Central memory CD8-positive, alpha-beta T cell (primary cell): ENCODE measurements around the gene UCK2.
A peak's percentile ranks its signal among the peaks of the same experiment; 100 is the strongest.

Experiments used
- ATAC-seq: fragments of 150-1000 bp; cut with Tn5 transposase; replicated peaks from 2 replicates; pipeline ENCODE4 v1.10.0; 2022; ENCODE audit warnings: mild to moderate bottlenecking, moderate FRiP score, moderate number of reproducible peaks; ENCODE audit not compliant: poor library complexity, severe bottlenecking; ENCODE audit errors: extremely low read depth
- DNase-seq, 2 donors: peaks; one replicate each; pipeline ENCODE4 v3.0.0; 2021; ENCODE audit warnings: low spot score in 2 of 2
- H3K27ac Mint-ChIP-seq: one replicate; pipeline ENCODE4 v1.8.0; 2022; ENCODE audit warnings: low read depth, mild to moderate bottlenecking, moderate library complexity, mixed read lengths
- H3K27me3 Mint-ChIP-seq: one replicate; pipeline ENCODE4 v1.8.0; 2022; ENCODE audit warnings: mixed read lengths
- H3K36me3 Mint-ChIP-seq: one replicate; pipeline ENCODE4 v1.8.0; 2022; ENCODE audit warnings: mild to moderate bottlenecking, moderate library complexity, mixed read lengths; ENCODE audit not compliant: insufficient read depth
- H3K4me1 Mint-ChIP-seq: one replicate; pipeline ENCODE4 v1.8.0; 2022; ENCODE audit warnings: mixed read lengths
- H3K4me3 Mint-ChIP-seq: one replicate; pipeline ENCODE4 v1.8.0; 2022; ENCODE audit warnings: mild to moderate bottlenecking, moderate library complexity, mixed read lengths
- H3K9me3 Mint-ChIP-seq: one replicate; pipeline ENCODE4 v1.8.0; 2022; ENCODE audit warnings: mixed read lengths

UCK2 gene

GRCh38 chr1:165904948-165905347 lies 77.5 kb downstream of the UCK2 start:
- Mint-ChIP-seq H3K27me3 (no peaks in the 10 kb centered on the region), H3K9me3 (no peaks in the 10 kb centered on the region), H3K4me1 (peaks cover 3% of the 10 kb centered on the region), H3K27ac (no peak overlapping the region), H3K4me3 (no peak overlapping the region), H3K36me3 (peaks cover 14% of the 10 kb centered on the region)
- ATAC-seq (no peak), DNase-seq (no peak)

- no peak overlapping the region for H3K4me3 Mint-ChIP-seq
- DNase-seq (no peak), ATAC-seq (no peak)
- H3K27me3 Mint-ChIP-seq: no peaks in the 10 kb centered on the region
- H3K36me3 Mint-ChIP-seq: peaks cover 15% of the 10 kb centered on the region
- H3K4me1 Mint-ChIP-seq: no peaks in the 10 kb centered on the region
- H3K9me3 Mint-ChIP-seq: no peaks in the 10 kb centered on the region
- H3K27ac Mint-ChIP-seq: no peak overlapping the region
Measured at GRCh38 chr1:165905853-165906252, 78.4 kb downstream of the UCK2 start.

GRCh38 chr1:165907256-165907857 lies 79.9 kb downstream of the UCK2 start:
- H3K27me3 Mint-ChIP-seq: no peaks in the 10 kb centered on the region
- DNase-seq (no peak), ATAC-seq (no peak)
- no peaks in the 10 kb centered on the region for H3K4me1 Mint-ChIP-seq
- H3K27ac Mint-ChIP-seq: no peak overlapping the region
- peaks cover 16% of the 10 kb centered on the region for H3K36me3 Mint-ChIP-seq
- no peak overlapping the region for H3K4me3 Mint-ChIP-seq
- H3K9me3 Mint-ChIP-seq: no peaks in the 10 kb centered on the region

DNA sequence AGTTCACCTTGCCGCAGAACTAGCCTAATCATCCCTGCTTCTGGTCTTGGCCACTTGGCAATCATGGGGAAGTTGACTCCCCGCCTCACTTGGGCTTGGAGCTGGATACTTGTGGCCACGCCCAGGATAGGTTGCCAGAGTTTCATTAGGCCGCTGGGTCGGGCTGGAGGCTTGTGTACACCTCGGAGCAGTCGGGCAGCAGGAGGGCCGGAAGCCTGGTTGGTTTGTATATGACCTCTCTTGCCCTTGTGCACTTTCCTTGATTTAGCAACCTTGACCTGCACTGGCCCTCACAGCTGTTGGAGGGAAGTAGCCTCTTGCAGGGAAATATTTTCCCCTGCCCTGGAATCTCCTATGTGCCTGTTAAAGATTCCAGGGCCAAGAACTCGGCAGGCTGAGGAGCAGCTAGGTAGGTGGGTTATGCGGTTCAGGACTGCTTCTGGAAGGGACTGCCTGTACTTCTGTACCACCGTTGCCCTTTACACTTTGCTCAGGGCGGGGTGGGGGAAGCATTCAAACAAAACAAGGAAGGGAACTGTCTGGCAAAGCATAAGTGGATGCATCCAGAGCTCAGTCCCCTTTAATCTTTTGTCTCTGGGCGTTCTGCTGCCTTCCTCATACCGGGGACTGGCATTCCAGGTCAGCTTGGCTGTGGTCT lies 83.5 kb downstream of the UCK2 start:
- H3K27me3 Mint-ChIP-seq: no peaks in the 10 kb centered on the region
- ATAC-seq: no peak
- no peak overlapping the region for H3K4me3 Mint-ChIP-seq

DNA sequence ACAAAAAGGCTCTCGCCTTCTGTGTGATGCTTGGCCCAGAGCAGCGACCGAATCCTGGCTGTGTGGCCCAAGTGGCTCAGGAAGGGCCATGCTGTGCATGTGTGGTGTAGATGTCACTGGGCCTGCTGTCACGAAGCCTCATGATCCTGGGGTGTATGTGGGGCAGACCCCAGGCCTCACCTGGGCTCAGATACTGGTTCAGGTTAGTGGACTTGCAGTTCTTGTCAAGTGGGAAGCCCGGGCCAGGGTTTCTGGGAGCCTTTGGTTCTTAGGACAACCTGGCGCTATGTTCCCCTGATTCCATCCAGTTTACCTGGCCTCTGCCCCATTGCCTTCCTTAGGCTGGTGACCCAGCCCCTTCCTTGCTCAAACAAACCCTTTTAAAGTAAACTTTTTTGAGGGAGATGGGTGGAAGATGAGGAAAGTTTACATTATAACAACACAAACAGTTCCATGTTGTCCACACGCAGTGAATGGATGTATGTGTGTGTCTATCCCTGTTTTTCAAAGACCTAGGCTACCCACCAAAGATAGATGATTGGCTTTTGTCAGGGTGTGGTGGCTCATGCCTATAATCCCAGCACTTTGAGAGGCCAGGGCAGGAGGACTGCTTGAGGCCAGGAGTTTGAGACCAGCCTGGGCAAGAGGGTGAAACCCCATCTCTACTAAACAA lies 84.3 kb downstream of the UCK2 start:
- no peaks in the 10 kb centered on the region for H3K27me3 Mint-ChIP-seq

More for the DNA sequence above, 83.5 kb downstream of the UCK2 start:
- no peak overlapping the region for H3K27ac Mint-ChIP-seq
- no peak for DNase-seq
- peaks cover 5% of the 10 kb centered on the region for H3K4me1 Mint-ChIP-seq
- H3K36me3 Mint-ChIP-seq: peaks cover 13% of the 10 kb centered on the region
- no peaks in the 10 kb centered on the region for H3K9me3 Mint-ChIP-seq

DNA sequence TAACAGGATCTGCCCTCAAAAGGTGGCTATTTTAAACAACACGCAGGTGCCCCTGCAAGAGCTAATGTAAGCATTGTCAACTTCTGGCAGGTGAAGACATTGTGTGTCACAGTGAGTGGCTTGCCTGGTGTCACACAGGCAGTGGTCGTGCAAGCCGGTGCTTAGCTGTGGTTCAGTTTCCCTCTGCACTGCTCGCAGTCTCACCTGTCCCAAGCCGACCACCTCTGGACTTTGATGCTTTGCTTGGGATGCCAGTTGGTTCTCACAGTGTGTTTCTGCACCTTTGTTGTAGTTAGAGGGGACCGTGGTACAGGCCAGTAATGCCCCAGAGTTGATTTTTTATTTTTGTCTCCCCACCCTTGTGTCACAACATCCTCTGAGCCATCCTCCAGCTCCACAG lies 85.2 kb downstream of the UCK2 start:
- Mint-ChIP-seq H3K27ac (no peak overlapping the region), H3K4me1 (peaks cover 5% of the 10 kb centered on the region), H3K27me3 (no peaks in the 10 kb centered on the region), H3K4me3 (no peak overlapping the region), H3K9me3 (no peaks in the 10 kb centered on the region), H3K36me3 (peaks cover 11% of the 10 kb centered on the region)
- DNase-seq (no peak), ATAC-seq (no peak)

More for the DNA sequence above, 84.3 kb downstream of the UCK2 start:
- peaks cover 13% of the 10 kb centered on the region for H3K36me3 Mint-ChIP-seq
- peaks cover 5% of the 10 kb centered on the region for H3K4me1 Mint-ChIP-seq
- DNase-seq (no peak), ATAC-seq (no peak)
- H3K9me3 Mint-ChIP-seq: no peaks in the 10 kb centered on the region
- no peak overlapping the region for H3K4me3 Mint-ChIP-seq
- no peak overlapping the region for H3K27ac Mint-ChIP-seq

DNA sequence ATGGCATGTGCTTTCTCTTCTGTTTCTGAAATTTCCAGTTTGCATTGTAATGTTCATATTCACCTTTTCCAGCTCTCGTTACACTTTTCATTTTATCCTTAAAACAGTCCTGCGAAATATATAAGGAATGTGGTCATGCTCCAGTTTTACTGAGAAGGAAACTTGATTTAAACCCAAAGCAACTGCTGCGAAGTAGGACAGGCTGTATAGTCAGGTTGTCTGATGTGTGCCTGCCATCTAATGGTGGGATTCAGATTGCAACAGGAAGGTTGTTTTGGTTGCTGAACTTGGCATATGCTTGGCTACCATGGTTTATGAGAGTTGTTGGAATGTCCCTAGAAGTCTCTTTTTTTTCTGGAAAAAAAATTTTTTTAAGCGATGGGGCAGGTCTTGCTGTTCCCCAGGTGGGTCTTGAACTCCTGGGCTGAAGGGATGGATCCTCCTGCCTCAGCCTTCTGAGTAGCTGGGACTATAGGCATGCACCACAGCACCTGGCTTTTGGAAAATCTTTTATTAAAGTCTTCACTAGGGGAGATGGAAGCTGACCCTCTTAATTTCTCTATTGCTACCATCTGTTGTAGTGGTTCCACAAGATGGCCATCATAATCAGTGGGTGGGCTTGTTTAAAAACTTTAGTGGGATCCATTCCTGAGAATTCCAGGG lies 86.9 kb downstream of the UCK2 start:
- Mint-ChIP-seq H3K27me3 (no peaks in the 10 kb centered on the region), H3K9me3 (no peaks in the 10 kb centered on the region), H3K4me1 (peaks cover 5% of the 10 kb centered on the region), H3K4me3 (no peak overlapping the region), H3K27ac (no peak overlapping the region), H3K36me3 (peaks cover 2% of the 10 kb centered on the region)
- DNase-seq (peak; percentile 50 to 58), ATAC-seq (peak; percentile 82)

DNA sequence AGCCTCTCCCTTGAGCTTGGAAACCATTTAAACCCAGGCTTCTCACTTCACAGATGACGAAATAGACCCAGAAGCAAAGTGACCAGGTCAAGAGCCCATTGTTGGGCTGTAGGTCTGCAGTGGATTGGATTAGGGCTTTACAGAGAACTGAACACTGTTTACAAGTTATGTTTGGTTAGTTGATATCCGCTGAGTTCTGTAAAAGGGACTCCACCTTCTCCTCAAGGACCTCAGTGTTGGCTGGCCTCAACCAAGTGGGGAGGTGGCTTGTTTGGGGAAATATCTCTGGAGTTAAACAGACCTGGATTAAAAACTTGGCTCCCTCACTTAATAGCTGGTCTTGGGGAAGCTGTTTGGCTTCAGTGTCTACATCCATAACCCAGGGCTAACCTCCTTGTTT lies 88.1 kb downstream of the UCK2 start:
- Mint-ChIP-seq H3K36me3 (peaks cover 2% of the 10 kb centered on the region), H3K4me1 (peaks cover 5% of the 10 kb centered on the region), H3K27ac (no peak overlapping the region), H3K9me3 (no peaks in the 10 kb centered on the region), H3K4me3 (no peak overlapping the region), H3K27me3 (no peaks in the 10 kb centered on the region)
- ATAC-seq (no peak), DNase-seq (no peak)

GRCh38 chr1:165915932-165916348 lies 88.5 kb downstream of the UCK2 start:
- H3K27ac Mint-ChIP-seq: no peak overlapping the region
- ATAC-seq: no peak
- no peaks in the 10 kb centered on the region for H3K9me3 Mint-ChIP-seq
- DNase-seq: no peak
- H3K27me3 Mint-ChIP-seq: no peaks in the 10 kb centered on the region
- no peaks in the 10 kb centered on the region for H3K36me3 Mint-ChIP-seq
- no peak overlapping the region for H3K4me3 Mint-ChIP-seq
- peaks cover 5% of the 10 kb centered on the region for H3K4me1 Mint-ChIP-seq

DNA sequence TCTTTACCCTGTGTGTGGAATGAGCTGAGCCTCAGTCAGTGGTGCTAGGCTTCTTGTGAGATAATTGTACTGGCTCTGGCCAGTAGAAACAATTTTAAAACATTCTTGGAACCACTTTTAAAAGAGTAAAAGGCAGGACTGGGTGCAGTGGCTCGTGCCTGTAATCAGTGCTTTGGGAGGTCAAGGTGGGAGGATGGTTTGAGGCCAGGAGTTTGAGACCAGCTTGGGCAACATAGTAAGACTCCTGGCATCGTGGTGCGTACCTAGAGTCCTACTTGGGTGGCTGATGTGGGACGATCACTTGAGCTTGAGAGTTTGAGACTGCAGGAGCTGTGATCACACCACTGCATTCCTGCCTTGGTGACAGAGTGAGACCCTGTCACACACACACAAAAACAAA lies 89.8 kb downstream of the UCK2 start:
- no peak for ATAC-seq
- Mint-ChIP-seq H3K27ac (no peak overlapping the region), H3K9me3 (no peaks in the 10 kb centered on the region), H3K27me3 (no peaks in the 10 kb centered on the region), H3K36me3 (no peaks in the 10 kb centered on the region), H3K4me1 (peaks cover 5% of the 10 kb centered on the region), H3K4me3 (no peak overlapping the region)
- DNase-seq: no peak

- H3K9me3 Mint-ChIP-seq: no peaks in the 10 kb centered on the region
- H3K4me3 Mint-ChIP-seq: no peak overlapping the region
- H3K36me3 Mint-ChIP-seq: no peaks in the 10 kb centered on the region
- H3K27ac Mint-ChIP-seq: no peak overlapping the region
- peaks cover 38% of the 10 kb centered on the region for H3K27me3 Mint-ChIP-seq
- H3K4me1 Mint-ChIP-seq: no peaks in the 10 kb centered on the region
- no peak for DNase-seq
- ATAC-seq: no peak
Measured at GRCh38 chr1:165924117-165924516, 96.7 kb downstream of the UCK2 start.

DNA sequence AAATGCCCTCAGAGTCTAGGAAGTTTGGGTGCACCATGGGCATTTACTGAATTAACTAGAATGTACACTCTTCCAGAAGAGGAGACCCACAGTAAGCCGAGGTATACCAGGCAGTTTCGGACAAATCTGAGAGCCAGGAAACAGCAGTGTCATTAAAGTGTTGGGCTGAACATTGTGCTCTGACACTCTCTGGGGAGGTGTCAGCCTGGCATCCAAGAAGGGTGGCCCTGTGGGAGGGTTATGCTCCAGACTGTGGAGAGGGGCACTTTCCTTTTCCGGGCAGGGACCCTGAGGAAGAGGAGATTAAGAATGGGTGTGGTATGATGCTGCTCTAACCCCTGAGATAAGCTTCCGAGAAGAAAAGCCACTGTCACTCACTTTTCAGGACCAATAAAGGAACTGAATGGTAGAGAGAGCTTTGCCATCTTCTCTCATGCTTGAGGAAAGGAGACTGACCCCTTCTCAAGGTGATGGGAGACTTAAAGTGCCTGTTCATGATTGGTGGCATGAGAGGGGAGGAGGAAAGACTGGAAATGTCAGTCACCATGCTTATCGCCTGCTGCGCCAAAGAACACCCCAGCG lies 98.2 kb downstream of the UCK2 start:
- Mint-ChIP-seq H3K27me3 (peaks cover 44% of the 10 kb centered on the region), H3K36me3 (no peaks in the 10 kb centered on the region), H3K4me3 (no peak overlapping the region), H3K9me3 (no peaks in the 10 kb centered on the region), H3K4me1 (no peaks in the 10 kb centered on the region), H3K27ac (no peak overlapping the region)
- DNase-seq: no peak
- ATAC-seq: no peak
